H1 (cell line): Measurements from ENCODE around the gene CRISPLD2. TPM values are rescaled to one million over a fixed set of nuclear protein-coding genes. Genes with fewer than 3 reads are reported as not detected.

Experiments used
- CTCF ChIA-PET: fragments of 300-600 bp; sonication (Branson Sonifier 250); formaldehyde crosslinking; loops from one replicate; lab custom pipeline; 2021; ENCODE audit not compliant: partially characterized antibody; lab: Charles Lee
- POLR2A ChIA-PET: fragments of 300-600 bp; sonication (Branson Sonifier 250); formaldehyde crosslinking; loops from one replicate; lab custom pipeline; 2021; ENCODE audit warnings: inconsistent platforms; ENCODE audit not compliant: partially characterized antibody; lab: Charles Lee
- DNase-seq, 2 experiments: peaks; one replicate each; pipeline versions ENCODE4 v3.0.0 to v3.0.0-alpha.2; 2010 to 2022; ENCODE audit warnings: low spot score in 2 of 2, low read depth in 1 of 2, mixed read lengths in 1 of 2
- FAIRE-seq: peaks from 2 replicates; lab custom pipeline; 2011; peaks lifted over from hg19 to GRCh38; lab: Jason Lieb, UNC
- H2AFZ ChIP-seq: 2 replicates; pipeline ENCODE4 v1.8.1; 2012; ENCODE audit warnings: low read length, inconsistent platforms
- H2AK5ac ChIP-seq: 2 replicates; pipeline ENCODE4 v1.6.1; 2013; ENCODE audit warnings: low read depth, low read length
- H2BK120ac ChIP-seq: replicated peaks from 2 replicates; pipeline ENCODE3; 2013; ENCODE audit warnings: low read depth, low read length, inconsistent platforms
- H2BK12ac ChIP-seq: 2 replicates; pipeline ENCODE4 v1.6.1; 2013; ENCODE audit warnings: low read depth, low read length
- H2BK15ac ChIP-seq: 2 replicates; pipeline ENCODE4 v1.6.1; 2013; ENCODE audit warnings: low read length
- H2BK20ac ChIP-seq: 2 replicates; pipeline ENCODE4 v1.6.1; 2013; ENCODE audit warnings: low read length
- H2BK5ac ChIP-seq: 2 replicates; pipeline ENCODE4 v1.6.1; 2013; ENCODE audit warnings: low read depth, low read length
- H3K14ac ChIP-seq: 2 replicates; pipeline ENCODE4 v1.6.1; 2013; ENCODE audit warnings: inconsistent platforms; ENCODE audit not compliant: insufficient read length
- H3K18ac ChIP-seq: 2 replicates; pipeline ENCODE4 v1.6.1; 2013; ENCODE audit warnings: low read length; ENCODE audit errors: extremely low read depth
- H3K23ac ChIP-seq: 2 replicates; pipeline ENCODE4 v1.6.1; 2013; ENCODE audit warnings: inconsistent platforms; ENCODE audit not compliant: insufficient read length
- H3K23me2 ChIP-seq: 2 replicates; pipeline ENCODE4 v1.6.1; 2013; ENCODE audit warnings: low read depth, low read length
- H3K27ac ChIP-seq: 2 replicates; pipeline ENCODE4 v1.6.1; 2011; ENCODE audit warnings: low read depth, low read length, inconsistent platforms
- H3K27me3 ChIP-seq, 4 experiments: replicated peaks in 1 of 4; 1 replicate in 1 of 4; 2 replicates in 3 of 4; pipeline versions ENCODE4 v1.6.1 to v1.8.1; 2011 to 2013; ENCODE audit warnings: low read length in 3 of 4, mild to moderate bottlenecking in 3 of 4, inconsistent platforms in 2 of 4, mixed read lengths in 2 of 4, moderate library complexity in 1 of 4; ENCODE audit not compliant: control insufficient read depth in 3 of 4, insufficient read depth in 3 of 4; ENCODE audit errors: extremely low read depth in 1 of 4
- H3K36me3 ChIP-seq, 4 experiments: 2 replicates each; pipeline versions ENCODE4 v1.6.1 to v1.8.1; 2011 to 2013; ENCODE audit warnings: mild to moderate bottlenecking in 4 of 4, low read length in 3 of 4, moderate library complexity in 2 of 4, control low read depth in 1 of 4, inconsistent platforms in 1 of 4; ENCODE audit not compliant: insufficient read depth in 4 of 4, control insufficient read depth in 2 of 4
- H3K4ac ChIP-seq: replicated peaks from 2 replicates; pipeline ENCODE3; 2013; ENCODE audit warnings: low read length, low read depth, mixed read lengths, inconsistent platforms; ENCODE audit not compliant: insufficient read length
- H3K4me1 ChIP-seq, 4 experiments: replicated peaks in 1 of 4; 1 replicate in 1 of 4; 2 replicates in 3 of 4; pipeline versions ENCODE4 v1.6.1 to v1.8.1; 2011 to 2013; ENCODE audit warnings: low read length in 3 of 4, inconsistent platforms in 2 of 4, mixed read lengths in 1 of 4; ENCODE audit not compliant: insufficient read depth in 4 of 4, control insufficient read depth in 3 of 4
- H3K4me2 ChIP-seq, 2 experiments: 2 replicates each; pipeline versions ENCODE4 v1.6.1 to v1.8.1; 2011 to 2013; ENCODE audit warnings: low read depth in 2 of 2, low read length in 2 of 2, control low read depth in 1 of 2, inconsistent platforms in 1 of 2, mild to moderate bottlenecking in 1 of 2; ENCODE audit not compliant: insufficient read depth in 1 of 2
- H3K4me3 ChIP-seq, 4 experiments: fragments of 200-600, 300-600 bp in 1 of 4; sonication (generic), shearing (Covaris generic), sonication (Bioruptor Twin) in 1 of 4; 2 replicates each; pipeline versions ENCODE4 v1.5.1 to v1.8.1; 2011 to 2016; ENCODE audit warnings: low read length in 4 of 4, low read depth in 3 of 4, control low read depth in 2 of 4, inconsistent platforms in 2 of 4, mild to moderate bottlenecking in 2 of 4, mixed read lengths in 1 of 4, moderate library complexity in 1 of 4; ENCODE audit not compliant: insufficient read depth in 2 of 4; ENCODE audit errors: extremely low read depth in 1 of 4
- H3K56ac ChIP-seq: replicated peaks from 2 replicates; pipeline ENCODE3; 2013; ENCODE audit warnings: low read depth, mild to moderate bottlenecking, mixed read lengths, low read length, inconsistent platforms; ENCODE audit not compliant: insufficient read length
- H3K79me1 ChIP-seq: 2 replicates; pipeline ENCODE4 v1.6.1; 2013; ENCODE audit warnings: low read depth, low read length, control low read depth
- H3K79me2 ChIP-seq, 2 experiments: 2 replicates each; pipeline versions ENCODE4 v1.6.1 to v1.8.1; 2012 to 2013; ENCODE audit warnings: low read length in 2 of 2, mild to moderate bottlenecking in 2 of 2, inconsistent platforms in 1 of 2; ENCODE audit not compliant: insufficient read depth in 2 of 2, control insufficient read depth in 1 of 2
- H3K9ac ChIP-seq, 4 experiments: replicated peaks in 1 of 4; 1 replicate in 1 of 4; 2 replicates in 3 of 4; pipeline versions ENCODE4 v1.6.1 to v1.8.1; 2011 to 2013; ENCODE audit warnings: low read depth in 3 of 4, low read length in 3 of 4, control low read depth in 2 of 4, mild to moderate bottlenecking in 2 of 4, moderate library complexity in 2 of 4, inconsistent platforms in 1 of 4; ENCODE audit errors: extremely low read depth in 1 of 4
- H3K9me3 ChIP-seq, 2 experiments: 2 replicates each; pipeline versions ENCODE4 v1.6.1 to v1.8.1; 2012 to 2013; ENCODE audit warnings: mild to moderate bottlenecking in 2 of 2, moderate library complexity in 2 of 2, control low read depth in 1 of 2, inconsistent platforms in 1 of 2, low read depth in 1 of 2, low read length in 1 of 2, mixed read lengths in 1 of 2; ENCODE audit not compliant: insufficient read depth in 2 of 2
- H4K20me1 ChIP-seq, 2 experiments: replicated peaks in 1 of 2; 2 replicates each; pipeline versions ENCODE3 to v1.8.1; 2011 to 2013; ENCODE audit warnings: inconsistent platforms in 2 of 2, low read length in 2 of 2, mild to moderate bottlenecking in 1 of 2; ENCODE audit not compliant: insufficient read depth in 2 of 2, control insufficient read depth in 1 of 2
- H4K5ac ChIP-seq: 2 replicates; pipeline ENCODE4 v1.6.1; 2013; ENCODE audit warnings: low read length, low read depth, mixed read lengths, inconsistent platforms; ENCODE audit not compliant: insufficient read length
- H4K8ac ChIP-seq: 2 replicates; pipeline ENCODE4 v1.8.0; 2013; ENCODE audit warnings: mild to moderate bottlenecking, moderate library complexity, low read length, inconsistent platforms; ENCODE audit not compliant: insufficient read depth; ENCODE audit errors: extremely low read depth
- H4K91ac ChIP-seq: replicated peaks from 2 replicates; pipeline ENCODE3; 2013; ENCODE audit warnings: low read length, mixed read lengths, inconsistent platforms; ENCODE audit not compliant: insufficient read length
- BRCA1 ChIP-seq: IDR thresholded peaks from 2 replicates; pipeline ENCODE4 v1.6.1; 2012; ENCODE audit warnings: low read depth, low read length, improper control_type of control experiment
- WGBS, 2 experiments: shearing (Covaris generic) in 1 of 2; methylation state at CpG; one replicate each; pipeline versions ENCODE4 v1.1.6 to v1.1.7; 2013 to 2015; ENCODE audit warnings: low lambda C conversion rate in 2 of 2, mixed read lengths in 2 of 2, inconsistent platforms in 1 of 2, low coverage in 1 of 2, missing lambda C conversion rate in 1 of 2; ENCODE audit not compliant: insufficient replicate concordance in 2 of 2, insufficient coverage in 1 of 2, insufficient read length in 1 of 2; ENCODE audit errors: extremely low coverage in 1 of 2, missing lambda C conversion rate in 1 of 2; 5-methylcytosine and 5-hydroxymethylcytosine counted together
- polyA plus RNA-seq, 7 experiments: library from polyadenylated mRNA; depleted of rRNA in 3 of 7; stranded (reverse) in 5 of 7; unstranded in 2 of 7; fragments of >200 nt in 5 of 7; fragments of 200-250 nt in 2 of 7; gene quantifications; 1 replicate in 5 of 7; 2 replicates in 1 of 7; 4 replicates in 1 of 7; pipeline versions ENCODE4 v1.2.1 to v1.2.3, GENCODE V29; 2011 to 2013; ENCODE audit warnings: missing spikeins in 2 of 7, mixed read lengths in 2 of 7
- total RNA-seq: library from RNA; stranded (reverse); fragmentation: NEBNext Ultra II Directional; extraction: Animal tissue kit (Norgen Biotek cat#: 25700); gene quantifications from 2 replicates; pipeline ENCODE4 v1.2.1, GENCODE V29; 2021

The CRISPLD2 gene
- total and polyA plus RNA-seq, 2 of the 8 experiments (the other 6 are each of a cell fraction or from before 2014, with no cell fraction given) = 2.7 to 5.1 TPM

DNA sequence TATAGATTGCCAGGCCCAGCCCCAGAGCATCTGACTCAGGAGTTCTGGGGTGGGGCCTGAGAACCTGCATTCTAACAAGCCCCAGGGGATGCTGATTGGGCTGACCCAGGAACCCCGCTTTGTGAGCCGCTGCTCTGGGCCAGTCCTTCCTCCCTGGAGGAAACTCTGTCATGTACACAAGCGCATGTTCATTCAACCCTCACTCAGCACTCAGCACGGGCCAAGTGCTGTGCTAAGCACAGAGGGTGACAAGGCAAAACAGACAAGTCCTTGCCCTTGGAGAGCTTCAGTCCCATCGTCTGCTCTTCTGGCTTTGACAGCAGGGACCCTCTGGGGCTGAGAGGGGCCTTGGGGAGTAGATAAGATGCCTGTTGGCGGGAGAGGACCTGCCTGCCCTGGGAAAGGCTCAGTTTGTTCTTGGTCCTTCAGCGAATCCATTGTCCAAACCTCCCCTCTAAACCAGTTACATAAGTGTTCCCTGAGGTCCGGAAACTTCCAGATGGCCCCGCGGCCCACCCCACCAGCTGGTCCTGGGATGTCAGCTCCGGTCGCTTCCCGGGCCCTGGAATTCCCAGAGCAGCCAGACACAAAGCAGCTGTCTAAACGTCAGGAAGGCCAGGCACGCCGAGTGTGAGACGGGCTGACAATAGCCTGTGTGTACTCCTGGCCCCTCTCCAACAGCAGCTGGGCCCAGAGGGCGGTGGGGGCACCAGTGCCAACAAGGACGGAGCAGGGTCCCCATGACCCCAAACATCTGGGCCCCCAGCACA lies 102.8 kb downstream of the CRISPLD2 start:
- no peak overlapping the region for H3K27ac ChIP-seq
- TF ChIP-seq BRCA1 = no peak
- no peaks in the 10 kb centered on the region for H4K20me1 ChIP-seq
- no peak overlapping the region for H3K23ac ChIP-seq
- H3K18ac ChIP-seq = no peak overlapping the region
- H3K79me1 ChIP-seq = no peaks in the 10 kb centered on the region
- CTCF ChIA-PET = interaction anchor here (0.5 to 2.4 kb wide), 13 partner anchors 10 to 250 kb away, joined by 3 to 7 read pairs (median 3); no protein-coding TSS in a partner anchor
- H3K79me2 ChIP-seq = no peaks in the 10 kb centered on the region
- no peak overlapping the region for H4K5ac ChIP-seq
- peaks cover 0 to 2% (median 0%) of the 10 kb centered on the region in 4 experiments; a peak in 2 of 7 replicates for H3K4me1 ChIP-seq
- no peak overlapping the region for H3K4me3 ChIP-seq
- 82% methylated on average over 19 of the region's 19 CpGs; no CpG with 5 or more reads in 1 of the 2 experiments for WGBS, 2 experiments
- no peak overlapping the region for H3K56ac ChIP-seq
- no peaks in the 10 kb centered on the region for H3K36me3 ChIP-seq
- H2BK12ac ChIP-seq = no peak overlapping the region
- no peak overlapping the region for H3K4ac ChIP-seq
- no peak overlapping the region for H2BK20ac ChIP-seq
- H4K8ac ChIP-seq = no peak overlapping the region; the same call in none of the 2 replicates
- FAIRE-seq (no peak), DNase-seq (no peak)
- no peak overlapping the region for H2BK5ac ChIP-seq
- H2AFZ ChIP-seq = no peak overlapping the region
- no peak overlapping the region for H2BK120ac ChIP-seq
- no peaks in the 10 kb centered on the region for H3K9me3 ChIP-seq
- no peak overlapping the region for H4K91ac ChIP-seq
- POLR2A ChIA-PET = no interaction called here
- no peaks in the 10 kb centered on the region for H3K27me3 ChIP-seq
- H3K4me2 ChIP-seq = no peak overlapping the region
- no peak overlapping the region for H2BK15ac ChIP-seq
- no peak overlapping the region for H3K9ac ChIP-seq
- no peak overlapping the region for H3K14ac ChIP-seq
- H2AK5ac ChIP-seq = no peak overlapping the region; the same call in 1 of the 2 replicates
- H3K23me2 ChIP-seq = no peaks in the 10 kb centered on the region
